Osteoblast (primary cell): ENCODE data around the gene CENPV. TPM values are rescaled to one million over a fixed set of nuclear protein-coding genes. Genes with fewer than 3 reads are reported as not detected.

ENCODE experiments used
- DNase-seq: peaks from one replicate; pipeline ENCODE4 v3.0.0; 2011; ENCODE audit warnings: low spot score, mixed read lengths; ENCODE audit not compliant: insufficient read length; ENCODE audit errors: missing footprints
- H2AFZ ChIP-seq: 2 replicates; pipeline ENCODE4 v1.6.0; 2011; ENCODE audit warnings: mild to moderate bottlenecking, low read length
- H3K27ac ChIP-seq: 2 replicates; pipeline ENCODE4 v1.5.1; 2011; ENCODE audit warnings: mild to moderate bottlenecking, low read depth, low read length, moderate library complexity
- H3K27me3 ChIP-seq: 2 replicates; pipeline ENCODE4 v1.6.0; 2012; ENCODE audit warnings: mild to moderate bottlenecking, control low read depth, inconsistent platforms, low read length, moderate library complexity; ENCODE audit not compliant: insufficient read depth
- H3K36me3 ChIP-seq: 2 replicates; pipeline ENCODE4 v1.5.1; 2011; ENCODE audit warnings: mild to moderate bottlenecking, low read length, control low read depth, moderate library complexity; ENCODE audit not compliant: insufficient read depth
- H3K4me1 ChIP-seq: 2 replicates; pipeline ENCODE4 v1.5.1; 2011; ENCODE audit warnings: mild to moderate bottlenecking, low read length, control low read depth, moderate library complexity; ENCODE audit not compliant: insufficient read depth
- H3K4me2 ChIP-seq: 2 replicates; pipeline ENCODE4 v1.6.0; 2011; ENCODE audit warnings: mild to moderate bottlenecking, low read length; ENCODE audit not compliant: insufficient read depth
- H3K4me3 ChIP-seq: fragments of 200-600 bp; sonication (generic); 3 replicates; pipeline ENCODE4 v1.5.1; 2012; ENCODE audit warnings: mild to moderate bottlenecking, low read length, inconsistent platforms; ENCODE audit not compliant: insufficient read depth
- H3K79me2 ChIP-seq: 2 replicates; pipeline ENCODE4 v1.6.0; 2012; ENCODE audit warnings: mild to moderate bottlenecking, low read length, control low read depth, inconsistent platforms; ENCODE audit not compliant: insufficient read depth
- H3K9me3 ChIP-seq: 2 replicates; pipeline ENCODE4 v1.5.1; 2011; ENCODE audit warnings: low read depth, low read length, control low read depth
- H4K20me1 ChIP-seq: 2 replicates; pipeline ENCODE4 v1.6.0; 2012; ENCODE audit warnings: mild to moderate bottlenecking, low read length, control low read depth; ENCODE audit not compliant: insufficient read depth
- total RNA-seq: library from RNA; depleted of rRNA; stranded (reverse); fragments of >200 nt; gene quantifications from 2 replicates; pipeline ENCODE4 v1.2.3, GENCODE V29; 2012
- TF ChIP-seq, protein P1 (sequence below): IDR thresholded peaks from 2 replicates; pipeline ENCODE4 v1.5.1; 2011; ENCODE audit warnings: mild to moderate bottlenecking, low read depth, low read length, moderate library complexity; ENCODE audit errors: extremely low read depth

The CENPV gene
- total RNA-seq, 1 donor = 5.1 TPM

DNA sequence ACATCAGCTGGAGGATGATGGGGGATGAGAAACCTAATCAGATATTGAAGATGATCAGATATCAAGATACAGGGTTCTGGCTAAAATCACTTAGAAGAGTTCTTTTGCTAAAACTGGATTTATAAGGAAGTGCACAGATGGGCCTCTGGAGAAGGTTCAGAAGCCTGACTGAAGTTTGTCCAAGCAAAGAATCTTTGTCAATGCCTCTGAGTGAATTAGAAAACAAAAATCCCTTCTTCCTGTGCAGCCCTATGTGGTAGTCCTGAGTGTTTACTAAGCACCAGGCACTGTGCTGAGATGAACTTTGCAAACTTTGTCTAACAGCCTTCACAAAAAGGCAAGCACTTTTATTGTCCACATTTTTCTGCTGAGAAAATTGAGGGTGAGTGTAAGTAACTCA, 11.4 kb upstream of the CENPV start:
- Histone ChIP-seq H4K20me1 (no peaks in the 10 kb centered on the region), H3K9me3 (no peaks in the 10 kb centered on the region), H2AFZ (no peak overlapping the region), H3K36me3 (no peaks in the 10 kb centered on the region), H3K4me3 (no peak overlapping the region), H3K27ac (no peak overlapping the region), H3K4me1 (no peaks in the 10 kb centered on the region), H3K27me3 (no peaks in the 10 kb centered on the region), H3K79me2 (no peaks in the 10 kb centered on the region), H3K4me2 (no peak overlapping the region)
- DNase-seq = no peak
- TF ChIP-seq, protein P1, sequence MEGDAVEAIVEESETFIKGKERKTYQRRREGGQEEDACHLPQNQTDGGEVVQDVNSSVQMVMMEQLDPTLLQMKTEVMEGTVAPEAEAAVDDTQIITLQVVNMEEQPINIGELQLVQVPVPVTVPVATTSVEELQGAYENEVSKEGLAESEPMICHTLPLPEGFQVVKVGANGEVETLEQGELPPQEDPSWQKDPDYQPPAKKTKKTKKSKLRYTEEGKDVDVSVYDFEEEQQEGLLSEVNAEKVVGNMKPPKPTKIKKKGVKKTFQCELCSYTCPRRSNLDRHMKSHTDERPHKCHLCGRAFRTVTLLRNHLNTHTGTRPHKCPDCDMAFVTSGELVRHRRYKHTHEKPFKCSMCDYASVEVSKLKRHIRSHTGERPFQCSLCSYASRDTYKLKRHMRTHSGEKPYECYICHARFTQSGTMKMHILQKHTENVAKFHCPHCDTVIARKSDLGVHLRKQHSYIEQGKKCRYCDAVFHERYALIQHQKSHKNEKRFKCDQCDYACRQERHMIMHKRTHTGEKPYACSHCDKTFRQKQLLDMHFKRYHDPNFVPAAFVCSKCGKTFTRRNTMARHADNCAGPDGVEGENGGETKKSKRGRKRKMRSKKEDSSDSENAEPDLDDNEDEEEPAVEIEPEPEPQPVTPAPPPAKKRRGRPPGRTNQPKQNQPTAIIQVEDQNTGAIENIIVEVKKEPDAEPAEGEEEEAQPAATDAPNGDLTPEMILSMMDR = no peak

GRCh38 chr17:16363749-16364536, 10.7 kb upstream of the CENPV start:
- no peaks in the 10 kb centered on the region for H3K79me2 ChIP-seq
- DNase-seq = peak; percentile 77
- H4K20me1 ChIP-seq = no peaks in the 10 kb centered on the region
- no peaks in the 10 kb centered on the region for H3K9me3 ChIP-seq
- H3K27ac ChIP-seq = no peak overlapping the region
- TF ChIP-seq, protein P1 = peak; percentile 99
- no peaks in the 10 kb centered on the region for H3K36me3 ChIP-seq
- no peak overlapping the region for H3K4me2 ChIP-seq
- H3K27me3 ChIP-seq = no peaks in the 10 kb centered on the region
- H3K4me3 ChIP-seq = no peak overlapping the region
- peak overlapping the region; percentile 28 for H2AFZ ChIP-seq
- no peaks in the 10 kb centered on the region for H3K4me1 ChIP-seq

- no peak for DNase-seq
- H3K27ac ChIP-seq = no peak overlapping the region
- H3K9me3 ChIP-seq = no peaks in the 10 kb centered on the region
- TF ChIP-seq, protein P1 = no peak
- H2AFZ ChIP-seq = no peak overlapping the region
- H3K4me3 ChIP-seq = no peak overlapping the region
- H4K20me1 ChIP-seq = no peaks in the 10 kb centered on the region
- no peaks in the 10 kb centered on the region for H3K4me1 ChIP-seq
- H3K27me3 ChIP-seq = no peaks in the 10 kb centered on the region
- no peaks in the 10 kb centered on the region for H3K79me2 ChIP-seq
- no peak overlapping the region for H3K4me2 ChIP-seq
- no peaks in the 10 kb centered on the region for H3K36me3 ChIP-seq
Observed at GRCh38 chr17:16361874-16362273, 8.6 kb upstream of the CENPV start.

- H3K4me3 ChIP-seq = no peak overlapping the region
- no peak for DNase-seq
- H3K4me2 ChIP-seq = no peak overlapping the region
- H4K20me1 ChIP-seq = no peaks in the 10 kb centered on the region
- H3K27ac ChIP-seq = no peak overlapping the region
- no peak overlapping the region for H2AFZ ChIP-seq
- no peaks in the 10 kb centered on the region for H3K36me3 ChIP-seq
- H3K27me3 ChIP-seq = no peaks in the 10 kb centered on the region
- H3K79me2 ChIP-seq = no peaks in the 10 kb centered on the region
- no peaks in the 10 kb centered on the region for H3K9me3 ChIP-seq
- TF ChIP-seq, protein P1 = no peak
- H3K4me1 ChIP-seq = peaks cover 3% of the 10 kb centered on the region
Observed at GRCh38 chr17:16358394-16358793, 5.1 kb upstream of the CENPV start.
